K562 (cell line): ENCODE data around the gene SMIM30. TPM values are rescaled to one million over a fixed set of nuclear protein-coding genes. Genes with fewer than 3 reads are reported as not detected.

Experiments used
- AFF1 ChIP-seq, 2 experiments: fragments of 450-650 bp; IDR thresholded peaks; 2 replicates each; pipeline ENCODE4 v1.6.1; 2018; ENCODE audit warnings: mild to moderate bottlenecking in 2 of 2, low read depth in 1 of 2; ENCODE audit not compliant: partially characterized antibody in 2 of 2
- AFF4 ChIP-seq: sonication (generic); formaldehyde crosslinking; IDR thresholded peaks from 2 replicates; pipeline ENCODE4 v1.8.0; 2023; ENCODE audit warnings: mild to moderate bottlenecking, missing genetic modification reagents
- GABPA ChIP-seq: fragments of 200-800 bp; sonication (Bioruptor generic); conservative IDR thresholded peaks from 2 replicates; pipeline ENCODE4 v1.6.1; 2016; ENCODE audit warnings: low read depth, missing genetic modification characterization, missing compliant biosample characterization
- HIVEP1 ChIP-seq: fragments of 250-450 bp; sonication (Bioruptor Pico); IDR thresholded peaks from 2 replicates; pipeline ENCODE4 v1.4.0; 2020; ENCODE audit warnings: mild to moderate bottlenecking
- KLF6 ChIP-seq: fragments of 250-450 bp; sonication (Bioruptor Pico); IDR thresholded peaks from 2 replicates; pipeline ENCODE4 v1.4.0; 2020; ENCODE audit warnings: mild to moderate bottlenecking, moderate library complexity, borderline replicate concordance
- MAZ ChIP-seq, 2 experiments: fragments of 450-650 bp in 1 of 2; sonication (generic) in 1 of 2; formaldehyde crosslinking; IDR thresholded peaks in 1 of 2; conservative IDR thresholded peaks in 1 of 2; 2 replicates each; pipeline versions ENCODE4 v1.4.0 to v1.5.0; 2020; ENCODE audit warnings: mild to moderate bottlenecking in 1 of 2, missing genetic modification reagents in 1 of 2
- MBD2 ChIP-seq: sonication (generic); IDR thresholded peaks from 2 replicates; pipeline ENCODE4 v1.6.1; 2016; ENCODE audit warnings: low read depth, borderline replicate concordance
- MCM3 ChIP-seq: fragments of 450-650 bp; IDR thresholded peaks from 2 replicates; pipeline ENCODE4 v1.6.1; 2016
- OTX1 ChIP-seq: fragments of 450-650 bp; formaldehyde crosslinking; IDR thresholded peaks from 2 replicates; pipeline ENCODE4 v1.4.0; 2022; ENCODE audit warnings: mild to moderate bottlenecking
- PML ChIP-seq: IDR thresholded peaks from 2 replicates; pipeline ENCODE4 v1.6.1; 2012; ENCODE audit warnings: low read length, inconsistent platforms
- POLR2AphosphoS5 ChIP-seq: IDR thresholded peaks from 2 replicates; pipeline ENCODE4 v1.6.1; 2011; ENCODE audit warnings: mild to moderate bottlenecking, low read depth, low read length, moderate library complexity; ENCODE audit not compliant: control insufficient read depth, insufficient read depth
- SMARCA4 ChIP-seq: fragments of 450-650 bp; IDR thresholded peaks from 2 replicates; pipeline ENCODE4 v1.6.1; 2016
- ZC3H11A ChIP-seq: IDR thresholded peaks from 2 replicates; pipeline ENCODE4 v1.6.1; 2012; ENCODE audit warnings: low read depth, low read length, improper control_type of control experiment
- ZNF551 ChIP-seq: fragments of 250-450 bp; sonication (Bioruptor Pico); IDR thresholded peaks from 2 replicates; pipeline ENCODE4 v1.5.0; 2021; ENCODE audit warnings: mild to moderate bottlenecking, moderate library complexity
- ZNF76 ChIP-seq: fragments of 250-450 bp; sonication (Bioruptor Pico); IDR thresholded peaks from 2 replicates; pipeline ENCODE4 v1.4.0; 2020; ENCODE audit warnings: mild to moderate bottlenecking, moderate library complexity, borderline replicate concordance
- polyA plus RNA-seq, 8 experiments: library from polyadenylated mRNA; depleted of rRNA in 4 of 8; stranded (reverse) in 5 of 8; unstranded in 3 of 8; fragments of >200 nt; fragmentation: Nextera tagmentation in 2 of 8; fragmentation: Illumina TruSeq in 1 of 8; extraction: Ambion mirVana in 2 of 8; extraction: Trizol in 1 of 8; gene quantifications; 2 replicates each; pipeline versions ENCODE4 v1.2.1 to v1.2.3, GENCODE V29; 2011 to 2014; ENCODE audit warnings: inconsistent platforms in 1 of 8, missing spikeins in 1 of 8
- total RNA-seq, 7 experiments: library from RNA; depleted of rRNA in 6 of 7; stranded (reverse); fragments of >200 nt in 6 of 7; fragmentation: Illumina TruSeq in 2 of 7; extraction: Trizol in 2 of 7; gene quantifications; 2 replicates each; pipeline versions ENCODE4 v1.2.1 to v1.2.3, GENCODE V29; 2011 to 2021; ENCODE audit warnings: low replicate concordance in 1 of 7
- TF ChIP-seq, protein P1 (sequence below): fragments of 250-450 bp; sonication (Bioruptor Pico); IDR thresholded peaks from 2 replicates; pipeline ENCODE4 v1.8.0; 2022; ENCODE audit warnings: moderate library complexity, mild to moderate bottlenecking, inconsistent platforms
- TF ChIP-seq, protein P2 (sequence below): sonication (generic); formaldehyde crosslinking; IDR thresholded peaks from 2 replicates; pipeline ENCODE4 v1.5.0; 2020; ENCODE audit warnings: missing genetic modification reagents

SMIM30 gene
- total and polyA plus RNA-seq, 9 of the 15 experiments (the other 6 are each of a cell fraction or from before 2014, with no cell fraction given): 161 to 891 (median 316) TPM

DNA sequence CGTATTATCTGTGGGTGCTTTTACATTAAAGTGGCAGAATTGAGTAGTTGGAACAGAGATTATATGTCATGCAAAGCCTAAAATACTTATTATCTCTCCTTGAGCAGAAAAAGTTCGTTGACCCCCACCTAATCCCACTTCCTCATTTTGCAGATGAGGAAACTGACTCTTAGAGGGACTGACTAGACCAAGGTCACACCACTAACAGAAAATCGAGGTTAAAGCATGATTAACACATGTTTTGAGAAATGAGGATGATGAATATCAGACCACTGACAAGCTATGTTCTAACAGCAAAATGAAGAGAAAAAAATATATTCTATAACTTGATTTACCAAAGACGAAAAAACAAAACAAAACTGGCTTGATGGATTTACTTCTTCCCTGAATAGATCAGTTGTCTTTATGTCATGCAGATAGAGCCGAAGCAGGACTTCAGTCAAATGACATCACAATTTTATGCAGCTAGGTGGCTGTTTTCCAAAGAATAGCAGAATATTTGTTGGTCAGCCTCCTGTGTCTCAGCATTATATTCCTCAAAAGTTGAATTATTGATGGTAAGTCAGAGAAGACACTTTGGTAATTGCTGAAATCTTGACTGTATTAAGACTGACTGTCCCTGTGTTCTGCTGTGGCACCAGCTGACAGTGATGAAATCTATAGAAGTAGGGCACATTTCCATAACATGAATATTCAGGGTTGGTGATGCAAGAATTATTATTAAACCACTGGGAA, 24.2 kb upstream of the SMIM30 start (continued):
- peak in 1 of 2 experiments; percentile 24 for TF ChIP-seq AFF1 (IDR thresholded peaks at IDR 0.05; ENCODE audit: low read depth in 1 of 2, partially characterized antibody in 2 of 2)
- no peak for TF ChIP-seq MCM3
- no peak for TF ChIP-seq ZC3H11A
- peak; percentile 96 for TF ChIP-seq SMARCA4
- peak; percentile 91 for TF ChIP-seq PML
- no peak for TF ChIP-seq OTX1 (CRISPR knock-in tag)
- TF ChIP-seq MAZ (CRISPR knock-in tag; conservative IDR thresholded peaks at IDR 0.05 in 1 of 2, IDR thresholded peaks at IDR 0.05 in 1 of 2): peak; percentile 16 to 83; a peak in 3 of 4 replicates
- TF ChIP-seq MBD2: peak; percentile 72; the same call in 1 of the 2 replicates
- TF ChIP-seq, protein P1, sequence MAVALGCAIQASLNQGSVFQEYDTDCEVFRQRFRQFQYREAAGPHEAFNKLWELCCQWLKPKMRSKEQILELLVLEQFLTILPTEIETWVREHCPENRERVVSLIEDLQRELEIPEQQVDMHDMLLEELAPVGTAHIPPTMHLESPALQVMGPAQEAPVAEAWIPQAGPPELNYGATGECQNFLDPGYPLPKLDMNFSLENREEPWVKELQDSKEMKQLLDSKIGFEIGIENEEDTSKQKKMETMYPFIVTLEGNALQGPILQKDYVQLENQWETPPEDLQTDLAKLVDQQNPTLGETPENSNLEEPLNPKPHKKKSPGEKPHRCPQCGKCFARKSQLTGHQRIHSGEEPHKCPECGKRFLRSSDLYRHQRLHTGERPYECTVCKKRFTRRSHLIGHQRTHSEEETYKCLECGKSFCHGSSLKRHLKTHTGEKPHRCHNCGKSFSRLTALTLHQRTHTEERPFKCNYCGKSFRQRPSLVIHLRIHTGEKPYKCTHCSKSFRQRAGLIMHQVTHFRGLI (CRISPR knock-in tag): peak; percentile 40; the same call in 1 of the 2 replicates
- TF ChIP-seq HIVEP1 (CRISPR knock-in tag): 0 out of 2 replicates have a peak, but pooled peaks have one; percentile 17
- TF ChIP-seq POLR2AphosphoS5: peak; percentile 76; the same call in 1 of the 2 replicates
- TF ChIP-seq, protein P2, sequence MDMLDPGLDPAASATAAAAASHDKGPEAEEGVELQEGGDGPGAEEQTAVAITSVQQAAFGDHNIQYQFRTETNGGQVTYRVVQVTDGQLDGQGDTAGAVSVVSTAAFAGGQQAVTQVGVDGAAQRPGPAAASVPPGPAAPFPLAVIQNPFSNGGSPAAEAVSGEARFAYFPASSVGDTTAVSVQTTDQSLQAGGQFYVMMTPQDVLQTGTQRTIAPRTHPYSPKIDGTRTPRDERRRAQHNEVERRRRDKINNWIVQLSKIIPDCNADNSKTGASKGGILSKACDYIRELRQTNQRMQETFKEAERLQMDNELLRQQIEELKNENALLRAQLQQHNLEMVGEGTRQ (CRISPR knock-in tag): no peak
- no peak for TF ChIP-seq ZNF551 (CRISPR knock-in tag)
- TF ChIP-seq ZNF76: peak; percentile 39; the same call in 1 of the 2 replicates
- peak; percentile 70; the same call in 1 of the 2 replicates for TF ChIP-seq KLF6 (CRISPR knock-in tag)
- TF ChIP-seq GABPA (tag): peak; percentile 40; the same call in 1 of the 2 replicates
- no peak for TF ChIP-seq AFF4 (CRISPR knock-in tag)
